CD4-positive, alpha-beta memory T cell (primary cell): Measurements from ENCODE around the gene ASB6. TPM values are rescaled to one million over a fixed set of nuclear protein-coding genes. Genes with fewer than 3 reads are reported as not detected.
A peak's percentile ranks its signal among the peaks of the same experiment; 100 is the strongest.

Experiments used
- CTCF ChIA-PET: fragments of 350-600 bp; sonication (Branson Sonifier 250); formaldehyde crosslinking; loops from one replicate; lab custom pipeline; 2021; ENCODE audit warnings: inconsistent platforms; ENCODE audit not compliant: partially characterized antibody; lab: Charles Lee
- POLR2A ChIA-PET: fragments of 350-600 bp; sonication (Branson Sonifier 250); formaldehyde crosslinking; loops from one replicate; lab custom pipeline; 2021; ENCODE audit not compliant: partially characterized antibody; lab: Charles Lee
- DNase-seq, 5 donors: peaks; one replicate each; pipeline versions ENCODE4 v3.0.0 to v3.0.0-alpha.2; 2020 to 2022; ENCODE audit warnings: mixed read lengths in 1 of 5
- H3K27ac ChIP-seq: one replicate; pipeline ENCODE4 v1.7.0; 2013; ENCODE audit warnings: low read depth, low read length
- H3K27me3 ChIP-seq: 2 replicates; pipeline ENCODE4 v1.7.0; 2013; ENCODE audit warnings: mild to moderate bottlenecking, low read length, moderate library complexity; ENCODE audit not compliant: insufficient read depth
- H3K36me3 ChIP-seq: 2 replicates; pipeline ENCODE4 v1.7.0; 2013; ENCODE audit warnings: mild to moderate bottlenecking, low read length, moderate library complexity; ENCODE audit not compliant: insufficient read depth
- H3K4me1 ChIP-seq: 2 replicates; pipeline ENCODE4 v1.7.0; 2013; ENCODE audit warnings: mild to moderate bottlenecking, low read length, moderate library complexity; ENCODE audit not compliant: insufficient read depth
- H3K4me3 ChIP-seq, 2 donors: one replicate each; pipeline ENCODE4 v1.7.0; 2013; ENCODE audit warnings: low read length in 2 of 2, mild to moderate bottlenecking in 1 of 2
- H3K9me3 ChIP-seq, 2 donors: one replicate each; pipeline ENCODE4 v1.7.0; 2013; ENCODE audit warnings: low read length in 2 of 2, control low read depth in 1 of 2; ENCODE audit not compliant: control insufficient read depth in 1 of 2
- H3K27ac Mint-ChIP-seq, 7 donors: one replicate each; pipeline ENCODE4 v1.8.0; 2020 to 2021; ENCODE audit warnings: mixed read lengths in 7 of 7, mild to moderate bottlenecking in 6 of 7, inconsistent platforms in 3 of 7, moderate library complexity in 3 of 7
- H3K27me3 Mint-ChIP-seq, 2 donors: one replicate each; pipeline ENCODE4 v1.8.0; 2020 to 2021; ENCODE audit warnings: mixed read lengths in 2 of 2
- H3K36me3 Mint-ChIP-seq, 2 donors: one replicate each; pipeline ENCODE4 v1.8.0; 2020 to 2021; ENCODE audit warnings: mixed read lengths in 2 of 2, inconsistent platforms in 1 of 2, mild to moderate bottlenecking in 1 of 2
- H3K4me1 Mint-ChIP-seq, 4 donors: one replicate each; pipeline ENCODE4 v1.8.0; 2020 to 2021; ENCODE audit warnings: mixed read lengths in 4 of 4, mild to moderate bottlenecking in 1 of 4
- H3K4me3 Mint-ChIP-seq, 8 donors: one replicate each; pipeline ENCODE4 v1.8.0; 2020 to 2021; ENCODE audit warnings: mixed read lengths in 8 of 8, mild to moderate bottlenecking in 7 of 8, moderate library complexity in 6 of 8, inconsistent platforms in 3 of 8
- H3K9me3 Mint-ChIP-seq, 8 donors: one replicate each; pipeline ENCODE4 v1.8.0; 2020 to 2021; ENCODE audit warnings: mixed read lengths in 8 of 8, mild to moderate bottlenecking in 5 of 8, inconsistent platforms in 3 of 8, moderate library complexity in 1 of 8
- intact Hi-C: fragments of 100-400 bp; cut with micrococcal nuclease; formaldehyde crosslinking; loops from one replicate; pipeline ENCODE4 v1.15.1; 2023
- polyA plus RNA-seq, 2 donors: library from polyadenylated mRNA; unstranded; fragments of 300-500 nt; fragmentation: Illumina TruSeq; gene quantifications; one replicate each; pipeline ENCODE4 v1.2.3, GENCODE V29; 2021
- total RNA-seq, 2 experiments: library from RNA; stranded (reverse); gene quantifications; one replicate each; pipeline ENCODE4 v1.2.3, GENCODE V29; 2021

The ASB6 gene
- total and polyA plus RNA-seq, 4 experiments from 2014 or later, result 17.3 to 33.1 (median 31.4) TPM

GRCh38 chr9:129626625-129627284, 15.2 kb downstream of the ASB6 start:
- peaks cover 5% of the 10 kb centered on the region for H3K36me3 ChIP-seq
- no peaks in the 10 kb centered on the region for H3K9me3 ChIP-seq
- peaks cover 2 to 10% of the 10 kb centered on the region in 2 donors for H3K27me3 Mint-ChIP-seq
- DNase-seq, result peak in 4 of 5 donors; percentile 34 to 68 (median 51)
- intact Hi-C loops, result loop anchor here (1.0 kb wide), 2 partner anchors 16 to 42 kb away; partner anchors contain the start of gene ASB6
- peaks cover 0 to 28% of the 10 kb centered on the region in 2 donors for H3K36me3 Mint-ChIP-seq
- H3K27ac Mint-ChIP-seq, result peak overlapping the region; percentile 87 to 96 (median 95)
- H3K9me3 Mint-ChIP-seq, result no peaks in the 10 kb centered on the region
- no peaks in the 10 kb centered on the region for H3K27me3 ChIP-seq
- POLR2A ChIA-PET, result interaction anchor here (0.8 to 5.6 kb wide), 13 partner anchors 14 to 516 kb away, joined by 3 to 58 read pairs (median 4); partner anchors contain the start of genes ASB6, CRAT, IER5L and PTPA
- H3K4me3 Mint-ChIP-seq, result peak overlapping the region; percentile 84 to 93 (median 89)
- peaks cover 30 to 75% (median 57%) of the 10 kb centered on the region in 4 donors for H3K4me1 Mint-ChIP-seq
- peak overlapping the region; percentile 91 for H3K27ac ChIP-seq
- CTCF ChIA-PET, result interaction anchor here (3.8 to 8.9 kb wide), 6 partner anchors 13 to 496 kb away, joined by 21 to 151 read pairs (median 63); partner anchors contain the start of genes ASB6 and IER5L
- peak overlapping the region; percentile 80 to 98 for H3K4me3 ChIP-seq
- peaks cover 48% of the 10 kb centered on the region for H3K4me1 ChIP-seq

GRCh38 chr9:129626079-129626624, 15.8 kb downstream of the ASB6 start, which contains the start of gene NTMT1:
Gene NTMT1 (plus strand): TSS chr9:129626163. CDS start chr9:129632704, 6,541 bp downstream.
- DNase-seq, result peak; percentile 88 to 91 (median 90)

GRCh38 chr9:129624947-129625346, 17.0 kb downstream of the ASB6 start:
- Mint-ChIP-seq H3K4me1 (peaks cover 23 to 65% (median 46%) of the 10 kb centered on the region in 4 donors), H3K27ac (peak overlapping the region; percentile 81 to 96 (median 91)), H3K27me3 (peaks cover 9 to 19% of the 10 kb centered on the region in 2 donors), H3K36me3 (peaks cover 0 to 17% of the 10 kb centered on the region in 2 donors), H3K4me3 (peak overlapping the region; percentile 76 to 92 (median 86)), H3K9me3 (no peaks in the 10 kb centered on the region)
- POLR2A ChIA-PET, result interaction anchor here (0.5 to 5.6 kb wide), 11 partner anchors 8 to 1956 kb away, joined by 3 to 58 read pairs (median 4); partner anchors contain the start of genes ASB6 and SH3GLB2
- Histone ChIP-seq H3K4me1 (peaks cover 56% of the 10 kb centered on the region), H3K4me3 (no peak overlapping the region), H3K9me3 (no peaks in the 10 kb centered on the region), H3K36me3 (no peaks in the 10 kb centered on the region), H3K27ac (no peak overlapping the region), H3K27me3 (peaks cover 8% of the 10 kb centered on the region)
- CTCF ChIA-PET, result interaction anchor here (0.7 to 8.9 kb wide), 19 partner anchors 12 to 508 kb away, joined by 3 to 151 read pairs (median 11); partner anchors contain the start of genes ASB6 and IER5L
- DNase-seq, result peak in 4 of 5 donors; percentile 50 to 75 (median 57)
- intact Hi-C loops, result loop anchor here (1.0 kb wide), 1 partner anchor 486 kb away; no protein-coding TSS in a partner anchor

More at GRCh38 chr9:129626079-129626624, 15.8 kb downstream of the ASB6 start, which contains the start of gene NTMT1:
- H3K27me3 ChIP-seq, result peaks cover under 1% of the 10 kb centered on the region
- H3K9me3 ChIP-seq, result no peaks in the 10 kb centered on the region
- peak within 1 kb of the TSS; percentile 80 to 98 for H3K4me3 ChIP-seq
- H3K27ac ChIP-seq, result peak within 1 kb of the TSS; percentile 91
- Mint-ChIP-seq H3K4me3 (peak within 1 kb of the TSS; percentile 84 to 93 (median 89)), H3K9me3 (no peaks in the 10 kb centered on the region), H3K4me1 (peaks cover 27 to 72% (median 53%) of the 10 kb centered on the region in 4 donors), H3K27me3 (peaks cover 5 to 14% of the 10 kb centered on the region in 2 donors), H3K27ac (peak within 1 kb of the TSS; percentile 89 to 96 (median 95)), H3K36me3 (peaks cover 0 to 23% of the 10 kb centered on the region in 2 donors)
- H3K36me3 ChIP-seq, result peaks cover 5% of the 10 kb centered on the region
- CTCF ChIA-PET, result interaction anchor here (0.6 to 8.9 kb wide), 15 partner anchors 13 to 510 kb away, joined by 3 to 151 read pairs (median 12); partner anchors contain the start of genes ASB6 and IER5L
- intact Hi-C loops, result loop anchor here (1.0 kb wide), 2 partner anchors 16 to 42 kb away; partner anchors contain the start of gene ASB6
- peaks cover 48% of the 10 kb centered on the region for H3K4me1 ChIP-seq
- POLR2A ChIA-PET, result interaction anchor here (0.6 to 5.6 kb wide), 21 partner anchors 15 to 1120 kb away, joined by 3 to 58 read pairs (median 3); partner anchors contain the start of genes ASB6, CRAT, IER5L and PTPA

GRCh38 chr9:129624168-129624759, 17.7 kb downstream of the ASB6 start:
- Mint-ChIP-seq H3K9me3 (no peaks in the 10 kb centered on the region), H3K27me3 (peaks cover 11 to 22% of the 10 kb centered on the region in 2 donors), H3K27ac (peak overlapping the region; percentile 23 to 96 (median 91)), H3K4me1 (peaks cover 22 to 64% (median 43%) of the 10 kb centered on the region in 4 donors), H3K36me3 (peaks cover 0 to 14% of the 10 kb centered on the region in 2 donors), H3K4me3 (peak overlapping the region; percentile 4 to 89 (median 76))
- Histone ChIP-seq H3K4me3 (no peak overlapping the region), H3K36me3 (no peaks in the 10 kb centered on the region), H3K4me1 (peaks cover 56% of the 10 kb centered on the region), H3K9me3 (no peaks in the 10 kb centered on the region), H3K27ac (no peak overlapping the region), H3K27me3 (peaks cover 14% of the 10 kb centered on the region)
- POLR2A ChIA-PET, result interaction anchor here (0.6 to 5.6 kb wide), 16 partner anchors 9 to 596 kb away, joined by 3 to 58 read pairs (median 4); partner anchors contain the start of genes ASB6, IER5L and SH3GLB2
- DNase-seq, result peak; percentile 60 to 68 (median 63)
- intact Hi-C loops, result loop anchor here (1.0 kb wide), 1 partner anchor 485 kb away; no protein-coding TSS in a partner anchor
- CTCF ChIA-PET, result interaction anchor here (0.6 to 8.9 kb wide), 26 partner anchors 11 to 513 kb away, joined by 3 to 151 read pairs (median 6); partner anchors contain the start of genes ASB6, IER5L and PTPA

- no peaks in the 10 kb centered on the region for H3K36me3 ChIP-seq
- Mint-ChIP-seq H3K27ac (peak overlapping the region in 2 of 7 donors; percentile 52 to 79), H3K9me3 (no peaks in the 10 kb centered on the region), H3K4me1 (peaks cover 22 to 59% (median 40%) of the 10 kb centered on the region in 4 donors), H3K36me3 (peaks cover 0 to 12% of the 10 kb centered on the region in 2 donors), H3K27me3 (peaks cover 14 to 28% of the 10 kb centered on the region in 2 donors), H3K4me3 (peak overlapping the region in 1 of 8 donors; percentile 48)
- intact Hi-C loops, result no loop called here
- peaks cover 17% of the 10 kb centered on the region for H3K27me3 ChIP-seq
- H3K4me1 ChIP-seq, result peaks cover 47% of the 10 kb centered on the region
- no peaks in the 10 kb centered on the region for H3K9me3 ChIP-seq
- POLR2A ChIA-PET, result interaction anchor here (0.7 to 5.6 kb wide), 3 partner anchors 12 to 18 kb away, joined by 3 to 55 read pairs (median 6); partner anchors contain the start of gene ASB6
- no peak overlapping the region for H3K4me3 ChIP-seq
- no peak overlapping the region for H3K27ac ChIP-seq
- no peak for DNase-seq
- CTCF ChIA-PET, result interaction anchor here (0.6 to 8.9 kb wide), 21 partner anchors 10 to 506 kb away, joined by 3 to 151 read pairs (median 6); partner anchors contain the start of genes ASB6 and IER5L
These were observed 18.6 kb downstream of the ASB6 start for GRCh38 chr9:129623331-129623730.
